HG03460 (cell line): ENCODE data around the gene PRKCE.

ENCODE experiments used
- ATAC-seq: cut with Tn5 transposase; IDR thresholded peaks from one replicate; pipeline ENCODE4 v1.9.1; 2021; ENCODE audit not compliant: unreplicated experiment

Gene PRKCE

DNA sequence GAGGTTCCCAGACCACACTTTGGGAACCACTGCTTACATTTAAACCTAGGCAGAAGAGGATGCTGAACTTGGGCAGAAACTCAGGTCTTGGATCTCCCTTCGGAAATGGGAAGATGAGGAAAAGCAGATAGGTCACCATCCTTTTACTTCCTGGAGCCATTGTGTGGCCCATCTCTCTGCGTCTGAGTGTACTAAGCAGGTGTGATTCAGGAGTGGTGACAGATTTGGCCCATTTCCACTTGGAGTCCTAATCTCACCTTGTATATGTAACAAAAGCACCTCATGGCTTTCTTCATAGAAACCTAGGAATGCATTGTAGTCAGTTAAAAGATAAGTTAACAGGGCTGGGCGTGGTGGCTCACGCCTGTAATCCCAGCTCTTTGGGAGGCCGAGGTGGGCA, 71.0 kb downstream of the PRKCE start:
- ATAC-seq = no peak

GRCh38 chr2:45723857-45724256, 72.4 kb downstream of the PRKCE start:
- no peak for ATAC-seq

GRCh38 chr2:45724335-45724734, 72.9 kb downstream of the PRKCE start:
- ATAC-seq = no peak

GRCh38 chr2:45725731-45726130, 74.3 kb downstream of the PRKCE start:
- no peak for ATAC-seq

DNA sequence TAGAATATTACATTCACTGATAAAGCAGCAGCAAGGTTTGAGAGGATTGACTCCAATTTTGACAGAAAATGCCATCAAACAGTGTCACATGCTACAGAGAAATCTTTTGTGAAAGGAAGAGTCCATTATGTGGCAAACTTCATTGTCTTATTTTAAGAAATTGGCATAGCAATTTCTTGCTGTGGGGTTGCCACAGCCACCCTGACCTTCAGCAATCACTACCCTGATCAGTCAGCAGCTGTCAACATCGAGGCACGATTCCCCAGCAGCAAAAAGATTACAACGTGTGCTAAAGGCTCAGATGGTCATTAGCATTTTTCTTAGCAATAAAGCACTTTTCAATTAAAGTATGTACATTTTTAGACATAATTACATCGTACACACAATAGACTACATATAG, 74.7 kb downstream of the PRKCE start:
- ATAC-seq = no peak

GRCh38 chr2:45728458-45728942, 77.0 kb downstream of the PRKCE start:
- peak; percentile 72 for ATAC-seq

DNA sequence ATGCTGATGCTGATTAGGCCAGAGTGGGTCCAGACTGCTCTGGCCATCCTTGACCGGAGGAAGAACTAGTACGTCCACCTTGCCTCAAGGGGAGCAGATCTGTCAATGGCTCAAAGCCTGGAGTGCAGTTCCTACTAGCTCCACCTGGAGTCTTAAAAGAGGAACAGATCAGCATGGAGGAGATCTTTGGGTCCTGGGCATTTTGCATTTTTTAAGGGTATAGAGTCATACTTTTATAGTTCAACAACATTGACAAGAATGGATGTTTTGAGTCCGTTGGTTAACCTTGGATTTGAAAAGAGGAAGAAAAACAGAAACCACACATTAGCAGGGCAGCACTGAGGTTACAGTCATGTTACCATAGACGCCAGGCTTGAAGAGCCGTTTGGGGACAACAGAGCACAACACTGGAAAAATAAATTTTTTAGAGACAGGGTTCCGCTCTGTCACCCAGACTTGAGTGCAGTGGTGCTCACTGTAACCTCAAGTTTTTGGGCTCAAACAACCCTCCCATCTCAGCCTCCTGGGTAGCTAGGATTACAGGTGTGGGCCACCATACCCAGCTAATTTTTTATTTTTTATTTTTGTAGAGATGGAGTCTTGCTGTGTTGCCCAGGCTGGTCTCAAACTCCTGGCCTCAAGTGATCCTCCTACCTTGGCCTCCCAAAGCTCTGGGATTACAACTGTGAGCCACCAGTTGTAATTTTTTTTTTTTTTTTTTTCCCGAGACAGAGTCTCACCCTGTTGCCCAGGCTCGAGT, 78.5 kb downstream of the PRKCE start:
- ATAC-seq = peak; percentile 47

GRCh38 chr2:45731141-45731540, 79.7 kb downstream of the PRKCE start:
- no peak for ATAC-seq

DNA sequence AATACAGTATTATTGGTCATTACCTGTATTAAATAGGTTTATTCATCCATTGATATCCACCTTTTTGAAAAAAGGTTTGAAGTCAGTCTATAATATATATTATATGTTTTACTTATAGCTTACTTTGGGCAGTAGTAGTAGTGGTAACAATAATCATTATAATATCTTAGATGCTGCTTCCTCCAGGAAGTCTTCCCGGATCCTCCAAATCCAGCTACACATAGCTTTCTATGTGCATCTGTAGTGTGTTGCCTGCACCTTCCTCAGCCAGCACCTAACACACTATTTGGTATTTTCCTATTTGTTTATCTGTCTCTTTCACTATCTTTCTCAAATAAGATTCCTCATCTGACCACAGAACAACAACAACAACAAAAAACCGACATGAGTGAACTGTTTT, 81.0 kb downstream of the PRKCE start:
- no peak for ATAC-seq

- ATAC-seq = no peak
These were observed 81.5 kb downstream of the PRKCE start for GRCh38 chr2:45732946-45733345.

- ATAC-seq = no peak
These were observed 82.9 kb downstream of the PRKCE start for GRCh38 chr2:45734336-45734735.

DNA sequence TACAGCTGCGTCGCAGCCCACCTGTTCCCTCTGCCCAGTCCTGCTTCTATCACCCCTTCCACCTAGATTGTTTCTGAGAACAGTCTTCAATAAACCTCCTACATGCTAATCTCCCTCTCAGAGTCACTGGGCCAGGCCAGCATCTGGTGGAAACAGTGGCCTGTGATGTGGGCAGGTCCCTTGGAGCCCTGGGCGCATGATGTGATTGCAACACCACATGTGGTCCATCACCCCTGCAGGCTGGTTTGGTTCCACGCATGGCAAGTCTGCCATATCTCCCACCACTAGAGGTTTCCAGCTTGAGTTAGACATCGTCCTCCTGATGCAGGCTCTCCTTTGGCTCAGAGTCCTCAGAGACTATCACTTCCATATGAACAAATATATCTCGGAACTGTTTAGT, 83.5 kb downstream of the PRKCE start:
- ATAC-seq = no peak

GRCh38 chr2:45736757-45737704, 85.6 kb downstream of the PRKCE start:
- ATAC-seq = no peak

DNA sequence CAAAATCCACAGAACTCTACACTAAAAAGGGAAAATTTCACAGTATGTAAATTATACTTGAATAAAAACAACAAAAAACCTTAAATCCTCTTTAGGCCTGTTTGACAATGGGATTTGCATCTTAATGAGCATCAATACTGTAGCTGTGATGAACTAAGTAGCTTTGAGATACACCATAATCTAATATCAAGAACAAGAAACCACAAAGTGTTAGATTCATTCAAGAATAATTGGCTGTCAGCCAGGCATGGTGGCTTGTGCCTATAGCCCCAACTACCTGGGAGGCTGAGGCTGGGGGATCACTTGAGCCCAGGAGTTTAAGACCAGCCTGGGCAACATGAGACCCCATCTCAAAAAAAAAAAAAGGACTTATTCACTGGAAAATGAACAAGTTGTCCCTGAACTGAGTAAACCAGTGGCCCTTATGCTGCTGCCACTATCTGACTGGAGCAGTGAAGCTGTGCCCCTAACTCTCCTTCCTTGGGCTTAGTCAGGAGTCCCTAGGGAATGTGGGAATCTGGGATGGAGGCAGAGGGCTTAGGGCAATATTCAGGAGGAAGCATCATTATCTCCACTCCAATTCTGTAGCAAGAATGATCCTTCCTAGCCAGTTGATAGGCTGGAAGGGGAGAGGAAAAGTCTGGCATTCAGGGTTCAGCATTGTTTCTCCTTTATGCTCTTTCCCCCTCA, 88.5 kb downstream of the PRKCE start:
- ATAC-seq = no peak

DNA sequence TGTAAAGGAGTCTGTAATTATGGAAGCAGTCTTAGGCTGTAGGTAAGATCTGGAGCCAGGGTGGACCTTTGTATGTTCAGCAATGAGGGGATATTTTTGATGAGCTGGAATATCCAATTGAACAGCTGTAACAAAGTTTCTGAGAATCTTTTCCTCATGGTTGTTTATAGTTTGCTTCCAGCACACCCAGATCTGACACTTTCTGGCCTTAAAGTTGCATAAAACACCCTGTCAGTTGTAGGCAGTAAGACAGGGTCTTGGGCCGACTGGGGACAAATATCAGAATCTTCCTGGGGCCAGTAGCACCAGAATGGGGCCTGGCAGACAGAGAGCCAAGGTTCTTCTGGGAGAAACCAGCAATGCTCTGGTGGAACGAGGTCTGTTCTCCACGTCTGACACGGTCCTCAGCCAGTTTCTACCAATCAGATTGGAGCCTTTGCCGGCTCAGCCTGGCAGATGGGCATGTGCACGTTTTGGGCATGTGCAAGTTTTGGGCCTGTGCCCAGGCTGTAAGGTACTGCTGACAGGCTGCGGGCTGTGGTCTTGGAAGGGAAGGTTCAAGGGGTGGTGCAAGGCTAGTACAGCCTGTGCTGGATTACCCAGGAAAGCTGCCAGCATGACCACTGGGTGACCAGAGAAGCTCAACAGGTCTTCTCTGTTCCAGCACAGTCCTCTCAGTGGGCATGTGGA, 89.8 kb downstream of the PRKCE start:
- no peak for ATAC-seq

DNA sequence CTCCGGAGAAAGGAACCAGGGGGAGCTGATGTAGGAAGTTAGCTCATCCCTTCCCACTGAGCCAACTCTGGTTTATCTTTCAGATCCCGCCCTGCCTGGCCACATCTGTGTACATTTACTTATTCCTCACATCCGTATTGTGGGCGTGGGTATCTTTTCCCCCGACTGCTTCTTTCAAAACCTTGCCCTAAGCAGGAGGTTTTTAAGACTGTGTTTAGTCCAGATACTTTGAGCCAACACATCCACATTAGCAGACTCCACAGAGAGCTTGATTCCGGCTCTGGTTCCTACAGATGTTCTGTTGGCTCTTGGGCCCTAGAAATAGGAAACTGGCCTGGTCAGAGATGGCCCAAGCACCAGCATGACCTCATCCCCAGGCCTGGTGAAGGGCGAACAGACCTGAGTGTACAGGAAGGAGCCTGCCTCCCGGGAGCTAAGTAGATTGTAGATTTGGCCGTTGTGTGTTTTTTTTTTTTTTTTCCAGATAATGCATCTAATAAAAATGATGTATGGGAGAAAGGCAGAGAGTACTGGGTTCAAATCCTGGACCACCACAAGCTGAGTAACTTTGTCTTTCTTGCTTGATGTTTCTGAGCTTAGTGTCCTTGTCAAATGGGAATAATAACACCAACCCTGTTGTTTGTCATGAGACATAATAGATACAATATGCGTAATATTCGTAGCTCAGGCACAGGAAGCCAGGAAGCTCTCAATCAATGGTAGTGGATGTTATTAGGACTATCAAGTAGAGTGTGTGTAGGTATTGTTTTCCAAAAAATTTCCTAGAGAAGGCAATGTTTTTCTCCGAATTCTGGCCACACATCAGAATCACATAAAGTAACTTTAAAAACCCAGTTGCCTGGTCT, 92.3 kb downstream of the PRKCE start:
- no peak for ATAC-seq

DNA sequence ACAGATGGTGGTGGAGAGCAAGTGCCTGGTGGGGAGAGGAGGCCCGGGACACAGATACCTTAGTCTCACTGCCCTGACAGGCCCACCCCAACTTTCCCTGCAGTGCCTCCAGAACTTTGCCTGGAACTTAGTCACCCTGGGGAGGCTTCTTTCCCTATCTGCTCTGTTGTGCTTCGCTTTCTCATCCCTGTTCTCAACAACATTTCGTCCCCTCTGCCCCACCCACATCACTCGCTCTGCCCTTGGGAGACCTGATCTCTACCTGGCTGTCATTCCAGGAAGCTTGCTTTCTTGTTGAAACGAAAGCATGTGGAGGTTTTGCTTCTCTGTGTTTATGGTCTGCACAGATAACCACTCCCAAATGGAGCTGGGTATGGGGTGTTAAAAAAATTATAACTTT, 93.8 kb downstream of the PRKCE start:
- no peak for ATAC-seq

- no peak for ATAC-seq
These were observed 95.4 kb downstream of the PRKCE start for GRCh38 chr2:45746888-45747287.

DNA sequence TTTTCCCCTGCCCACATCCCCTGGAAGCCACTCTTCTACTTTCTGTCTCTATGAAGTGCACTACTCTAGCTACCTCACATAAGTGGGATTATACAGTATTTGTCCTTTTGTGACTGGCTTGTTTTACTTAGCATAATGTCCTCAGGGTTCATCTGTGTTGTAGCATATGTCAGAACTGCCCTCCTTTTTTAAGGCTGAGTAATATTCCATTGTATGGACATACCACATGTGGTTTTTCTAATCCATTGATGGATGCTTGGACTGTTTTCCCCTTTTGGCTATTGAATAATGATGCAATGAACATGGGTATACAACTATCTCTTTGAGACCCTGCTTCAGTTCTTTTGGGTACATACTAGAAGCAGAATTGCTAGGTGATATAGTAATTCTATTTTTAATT, 95.9 kb downstream of the PRKCE start:
- no peak for ATAC-seq

DNA sequence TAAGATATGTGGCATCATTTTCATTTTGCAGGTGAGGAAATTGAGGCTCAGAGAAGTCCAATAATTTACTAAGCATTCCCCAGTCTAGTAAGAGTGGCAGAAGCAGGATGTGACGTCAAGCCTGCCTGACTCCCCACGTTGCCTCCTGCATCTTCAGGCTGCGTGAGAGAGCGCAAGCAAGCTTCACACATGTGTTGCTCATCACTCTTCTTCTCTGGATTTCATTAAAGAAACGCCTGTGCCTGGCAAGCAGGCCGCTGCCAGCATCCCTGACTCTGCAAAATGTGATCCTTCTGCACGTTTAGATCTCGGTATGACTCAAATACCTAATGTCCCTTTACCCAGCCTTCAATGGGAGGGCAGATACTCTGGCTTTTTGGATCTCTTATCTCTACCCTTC, 96.8 kb downstream of the PRKCE start:
- no peak for ATAC-seq
